ENCODE data around the gene MAN2A1. TPM values are rescaled to one million over a fixed set of nuclear protein-coding genes. Genes with fewer than 3 reads are reported as not detected.
A peak's percentile ranks its signal among the peaks of the same experiment; 100 is the strongest.

MAN2A1 gene
- total RNA-seq, 1 experiment from 2014 or later: 78.0 TPM

DNA sequence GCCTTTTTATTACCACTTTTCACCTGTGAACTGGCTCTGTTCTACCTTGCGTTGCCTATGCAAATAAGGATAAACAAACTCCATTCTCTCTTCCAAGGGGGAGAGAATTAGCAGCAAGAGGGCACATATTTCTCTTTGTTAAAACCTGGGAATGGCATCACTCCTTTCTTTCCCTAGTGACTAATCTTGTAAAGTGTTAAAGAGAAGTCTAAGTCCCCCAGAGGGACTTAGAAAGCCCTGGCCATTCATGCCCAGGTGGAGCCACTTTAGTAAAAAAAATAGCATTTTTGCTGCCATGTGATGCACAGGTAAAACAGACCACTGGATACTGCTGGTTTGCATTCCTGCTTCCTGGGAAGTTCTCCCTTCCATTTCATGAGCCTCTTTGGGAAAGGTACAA, 148.4 kb downstream of the MAN2A1 start:
- Histone ChIP-seq H3K9ac (ENCODE audit: extremely low read depth, insufficient read length, low read length) (no peak overlapping the region), H2BK5ac (ENCODE audit: insufficient read length, low read length) (no peak overlapping the region), H3K18ac (ENCODE audit: insufficient read length, low read depth, low read length) (no peak overlapping the region), H3K27ac (ENCODE audit: insufficient read length, low read depth, low read length) (no peak overlapping the region), H3K23me2 (ENCODE audit: insufficient read length, low read depth, low read length, poor library complexity, severe bottlenecking) (no peaks in the 10 kb centered on the region), H3K9me3 (ENCODE audit: control insufficient read depth, low read depth, low read length) (no peaks in the 10 kb centered on the region), H4K20me1 (ENCODE audit: control insufficient read depth, insufficient read depth, insufficient read length) (no peaks in the 10 kb centered on the region), H3K27me3 (ENCODE audit: insufficient read depth, low read length) (no peaks in the 10 kb centered on the region), H3K56ac (ENCODE audit: insufficient read length, low read depth, low read length) (no peak overlapping the region), H4K5ac (ENCODE audit: insufficient read length, low read depth, low read length) (no peak overlapping the region), H3K14ac (ENCODE audit: insufficient read depth, low read length) (no peak overlapping the region), H2BK15ac (ENCODE audit: low read depth, low read length) (no peak overlapping the region), H2AFZ (ENCODE audit: low read length) (no peak overlapping the region), H2BK12ac (ENCODE audit: insufficient read length, low read depth, low read length) (no peak overlapping the region), H3K79me1 (ENCODE audit: insufficient read depth, low read depth, low read length, poor library complexity, severe bottlenecking) (no peaks in the 10 kb centered on the region), H3K4me1 (ENCODE audit: insufficient read depth, low read length) (peaks cover 6% of the 10 kb centered on the region; the same call in 1 of the 2 replicates), H2BK120ac (ENCODE audit: low read depth, low read length, poor library complexity, severe bottlenecking) (no peak overlapping the region), H3K4ac (ENCODE audit: low read depth, low read length) (no peak overlapping the region), H3K23ac (ENCODE audit: insufficient read length, low read depth, low read length) (no peak overlapping the region), H3K4me2 (ENCODE audit: insufficient read depth, insufficient read length, low read length) (peak overlapping the region; percentile 10), H4K91ac (ENCODE audit: insufficient read length, low read depth, low read length) (no peak overlapping the region), H3T11ph (ENCODE audit: low read length) (no peak overlapping the region), H4K8ac (replicated peaks; ENCODE audit: insufficient read length, low read depth, low read length) (no peak overlapping the region), H2AK5ac (ENCODE audit: insufficient read length, low read length) (no peak overlapping the region), H3K79me2 (ENCODE audit: insufficient read depth, low read length) (no peaks in the 10 kb centered on the region), H2BK20ac (ENCODE audit: low read depth, low read length, poor library complexity, severe bottlenecking) (no peak overlapping the region)
- Mint-ChIP-seq H3K27me3 (ENCODE audit: low read depth) (no peaks in the 10 kb centered on the region), H3K9me3 (peaks cover 0 to 4% of the 10 kb centered on the region in 2 experiments; a peak in 2 of 5 replicates), H3K36me3 (ENCODE audit: insufficient read depth in 1 of 3, low read depth in 3 of 3) (peaks cover 33 to 54% (median 51%) of the 10 kb centered on the region in 3 experiments), H3K27ac (peak overlapping the region in 2 of 3 experiments; percentile 91 to 98; a peak in 5 of 7 replicates), H3K4me1 (peaks cover 54 to 57% of the 10 kb centered on the region in 2 experiments), H3K4me3 (no peak overlapping the region; a peak in 2 of 5 replicates)
- WGBS (ENCODE audit: extremely low coverage, insufficient read length, low lambda C conversion rate): no CpG with 5 or more reads among the region's 1 CpG
- peak; percentile 39 for DNase-seq
- TF ChIP-seq, protein P1, sequence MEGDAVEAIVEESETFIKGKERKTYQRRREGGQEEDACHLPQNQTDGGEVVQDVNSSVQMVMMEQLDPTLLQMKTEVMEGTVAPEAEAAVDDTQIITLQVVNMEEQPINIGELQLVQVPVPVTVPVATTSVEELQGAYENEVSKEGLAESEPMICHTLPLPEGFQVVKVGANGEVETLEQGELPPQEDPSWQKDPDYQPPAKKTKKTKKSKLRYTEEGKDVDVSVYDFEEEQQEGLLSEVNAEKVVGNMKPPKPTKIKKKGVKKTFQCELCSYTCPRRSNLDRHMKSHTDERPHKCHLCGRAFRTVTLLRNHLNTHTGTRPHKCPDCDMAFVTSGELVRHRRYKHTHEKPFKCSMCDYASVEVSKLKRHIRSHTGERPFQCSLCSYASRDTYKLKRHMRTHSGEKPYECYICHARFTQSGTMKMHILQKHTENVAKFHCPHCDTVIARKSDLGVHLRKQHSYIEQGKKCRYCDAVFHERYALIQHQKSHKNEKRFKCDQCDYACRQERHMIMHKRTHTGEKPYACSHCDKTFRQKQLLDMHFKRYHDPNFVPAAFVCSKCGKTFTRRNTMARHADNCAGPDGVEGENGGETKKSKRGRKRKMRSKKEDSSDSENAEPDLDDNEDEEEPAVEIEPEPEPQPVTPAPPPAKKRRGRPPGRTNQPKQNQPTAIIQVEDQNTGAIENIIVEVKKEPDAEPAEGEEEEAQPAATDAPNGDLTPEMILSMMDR (conservative IDR thresholded peaks at IDR 0.05): no peak

Measured in H9 (cell line).